Subcutaneous adipose tissue (tissue), 4 donors: ENCODE measurements around the gene SLC4A9. TPM values are rescaled to one million over a fixed set of nuclear protein-coding genes. Genes with fewer than 3 reads are reported as not detected.

ENCODE experiments used
- CTCF ChIP-seq: fragments of 450-650 bp; IDR thresholded peaks from one replicate; pipeline ENCODE4 v1.5.1; 2016; ENCODE audit warnings: low read depth, mild to moderate bottlenecking, control low read depth, antibody characterized with exemption, moderate library complexity
- total RNA-seq, 4 donors: library from RNA; depleted of rRNA; stranded (reverse); fragments of >200 nt; gene quantifications; one replicate each; pipeline ENCODE4 v1.1.0, GENCODE V29; 2016

Gene SLC4A9
- total RNA-seq, 4 donors from 2014 or later: 0.17 to 0.22 TPM; not detected in 2

GRCh38 chr5:140345919-140346347 is 14.1 kb upstream of the SLC4A9 start:
- no peak for TF ChIP-seq CTCF

GRCh38 chr5:140346348-140347221 is 13.4 kb upstream of the SLC4A9 start, which contains the start of gene HBEGF:
Gene HBEGF, minus strand, starts transcription at chr5:140346603. Its CDS starts 275 bp downstream, at chr5:140346328.
- no peak for TF ChIP-seq CTCF

- no peak for TF ChIP-seq CTCF
Measured at GRCh38 chr5:140347360-140347759, 12.6 kb upstream of the SLC4A9 start.

GRCh38 chr5:140348104-140348503 is 11.9 kb upstream of the SLC4A9 start:
- TF ChIP-seq CTCF: no peak

GRCh38 chr5:140349244-140349643 is 10.8 kb upstream of the SLC4A9 start:
- no peak for TF ChIP-seq CTCF

- TF ChIP-seq CTCF: no peak
Measured at GRCh38 chr5:140351609-140352334, 8.2 kb upstream of the SLC4A9 start.

- TF ChIP-seq CTCF: no peak
Measured at GRCh38 chr5:140355546-140355945, 4.4 kb upstream of the SLC4A9 start.
